IPS DF 4.7 (cell line): ENCODE data around the gene FUT3.
"Not testable (repeated sequence)": the region's sequence is repeated elsewhere in the genome, so short reads cannot be mapped to it uniquely, and the experiment has no call there.

Source experiments
- DNase-seq: peaks from one replicate; pipeline ENCODE4 v3.0.0-alpha.2; 2013; ENCODE audit warnings: low spot score; ENCODE audit errors: extremely low read depth

The FUT3 gene

DNA sequence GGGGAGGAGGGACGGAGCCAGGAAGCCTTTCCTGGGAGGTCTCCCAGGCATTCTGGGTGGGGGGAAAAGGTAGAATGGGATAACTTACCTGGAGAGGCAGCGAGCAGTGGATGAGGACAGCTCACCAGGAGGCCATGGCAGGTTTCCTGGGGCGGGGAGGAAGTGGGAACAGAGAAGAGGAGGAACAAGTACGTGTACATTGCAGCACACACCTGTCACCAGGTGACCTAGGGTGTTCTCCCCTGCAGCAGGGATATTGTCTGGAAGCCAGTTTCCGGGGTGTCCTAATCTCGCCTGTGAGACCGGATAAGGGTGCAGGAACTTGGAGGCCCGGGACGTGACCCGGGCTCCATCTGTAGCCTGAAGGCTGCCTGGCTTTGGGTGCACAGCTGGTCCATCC lies at the start of gene FUT3:
FUT3 (minus strand) TSS at position 148 of the 400 bp plus-strand sequence.
- no peak for DNase-seq

DNA sequence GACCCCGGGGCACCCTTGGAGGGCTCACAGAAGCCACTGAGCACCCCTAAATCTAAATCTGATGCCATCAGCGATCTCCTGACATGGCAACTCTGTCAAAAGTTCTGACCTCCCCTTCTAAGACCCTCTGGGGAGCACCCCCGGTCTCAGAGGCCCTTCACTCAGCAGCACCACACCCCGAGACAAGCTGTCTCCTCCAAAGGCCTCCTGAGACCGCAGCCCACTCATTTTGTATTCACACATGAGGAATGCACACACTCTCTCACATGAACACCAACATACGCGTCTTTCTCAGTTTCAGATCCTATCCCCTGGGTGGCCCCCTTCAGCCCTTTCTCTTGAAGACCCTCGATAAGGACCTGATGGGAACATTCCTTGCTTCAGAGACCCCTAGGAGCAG lies 49.7 kb upstream of the FUT3 start:
- no peak for DNase-seq

GRCh38 chr19:5899728-5900526 lies 48.7 kb upstream of the FUT3 start:
- no peak for DNase-seq

DNA sequence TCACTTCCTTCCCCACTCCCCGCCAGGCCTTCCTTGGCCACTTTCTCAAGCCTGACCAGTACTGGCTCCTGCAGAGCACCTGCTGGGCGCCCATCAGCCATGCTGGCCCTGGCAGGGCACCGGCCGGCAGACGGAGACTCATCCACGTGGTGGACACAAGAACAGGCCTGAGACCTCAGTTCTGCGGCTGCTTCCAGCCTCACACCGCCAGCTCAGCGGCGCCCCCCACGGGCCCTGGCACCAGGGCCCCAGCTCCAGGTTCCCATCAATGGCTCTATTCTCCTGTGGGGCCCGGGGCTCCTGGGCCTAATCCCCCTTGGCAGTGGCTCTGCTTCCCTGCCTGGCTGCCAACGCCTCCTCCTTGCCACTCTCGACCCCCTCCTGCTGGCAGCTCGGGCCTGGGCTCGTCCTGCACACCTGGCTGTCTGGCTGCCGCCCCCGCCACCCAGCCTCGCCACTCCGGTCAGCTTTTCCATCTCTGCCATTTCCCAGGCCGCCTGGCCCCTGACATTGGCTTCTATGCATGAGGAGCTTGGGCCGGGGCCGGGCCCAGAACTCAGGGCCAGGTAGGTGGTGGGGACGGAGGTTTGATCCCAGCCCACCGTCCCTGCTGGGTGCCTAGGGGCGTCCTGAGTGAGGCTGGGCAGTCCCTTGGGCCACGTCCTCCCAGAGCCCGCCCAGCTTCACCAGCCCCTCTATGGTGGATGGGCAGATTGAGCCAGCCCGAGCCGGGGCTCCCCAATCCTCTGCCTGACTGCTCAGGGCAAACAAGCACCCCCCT lies 46.1 kb upstream of the FUT3 start:
- no peak for DNase-seq

- no peak for DNase-seq
These were observed 45.3 kb upstream of the FUT3 start for GRCh38 chr19:5896365-5897076.

- no peak for DNase-seq
These were observed 44.6 kb upstream of the FUT3 start for GRCh38 chr19:5895890-5896289.

DNA sequence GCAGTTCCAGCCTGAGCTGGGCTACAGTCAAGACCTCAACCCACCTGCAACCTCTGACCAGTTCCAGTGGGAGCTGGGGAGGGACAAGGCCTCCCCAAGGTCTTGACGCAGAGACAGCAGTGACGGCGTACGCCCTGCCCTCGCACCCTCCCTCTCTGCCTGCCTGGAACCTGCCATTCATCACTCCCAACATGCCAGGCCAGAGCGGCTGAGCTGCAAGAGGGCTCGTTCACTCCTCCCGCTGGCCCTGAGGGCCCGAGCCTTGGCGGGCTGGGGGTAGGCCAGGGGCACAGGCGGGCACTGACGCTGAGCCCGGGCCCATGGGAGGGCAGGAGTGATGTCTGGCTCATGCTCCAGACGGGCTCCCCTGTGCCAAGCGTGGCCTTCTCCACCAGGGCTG lies 44.2 kb upstream of the FUT3 start:
- DNase-seq, result no peak

- no peak for DNase-seq
These were observed 43.6 kb upstream of the FUT3 start for GRCh38 chr19:5894704-5895349.

- DNase-seq, result no peak
These were observed 42.9 kb upstream of the FUT3 start for GRCh38 chr19:5893907-5894703.

DNA sequence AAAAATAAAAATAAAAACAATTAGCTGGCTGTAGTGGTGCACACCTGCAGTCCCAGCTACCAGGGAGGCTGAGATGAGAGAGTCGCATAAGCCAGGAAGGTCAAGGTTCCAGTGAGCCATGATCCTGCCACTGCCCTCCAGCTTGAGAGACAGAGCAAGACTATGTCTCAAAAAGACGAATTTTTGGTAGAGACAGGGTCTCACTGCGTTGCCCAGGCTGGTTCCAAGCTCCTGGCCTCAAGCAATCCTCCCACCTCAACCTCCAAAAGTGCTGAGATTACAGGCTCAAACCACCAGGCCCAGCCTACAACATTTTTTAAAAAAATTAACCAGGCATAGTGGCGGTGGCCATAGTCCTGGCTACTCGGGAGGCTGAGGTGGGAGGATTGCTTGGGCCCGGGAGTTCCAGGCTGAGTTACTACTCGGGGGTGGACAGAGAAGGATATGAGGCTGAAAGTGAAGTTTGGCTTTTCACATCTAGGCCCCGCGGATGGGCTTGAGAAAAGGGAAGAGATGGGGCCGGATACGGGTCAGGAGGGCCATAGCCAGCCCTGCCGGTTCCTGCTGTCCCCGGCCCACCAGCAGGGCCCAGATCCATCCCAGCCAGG lies 42.2 kb upstream of the FUT3 start:
- DNase-seq, result no peak

- DNase-seq, result no peak
These were observed 41.6 kb upstream of the FUT3 start for GRCh38 chr19:5892772-5893275.

DNA sequence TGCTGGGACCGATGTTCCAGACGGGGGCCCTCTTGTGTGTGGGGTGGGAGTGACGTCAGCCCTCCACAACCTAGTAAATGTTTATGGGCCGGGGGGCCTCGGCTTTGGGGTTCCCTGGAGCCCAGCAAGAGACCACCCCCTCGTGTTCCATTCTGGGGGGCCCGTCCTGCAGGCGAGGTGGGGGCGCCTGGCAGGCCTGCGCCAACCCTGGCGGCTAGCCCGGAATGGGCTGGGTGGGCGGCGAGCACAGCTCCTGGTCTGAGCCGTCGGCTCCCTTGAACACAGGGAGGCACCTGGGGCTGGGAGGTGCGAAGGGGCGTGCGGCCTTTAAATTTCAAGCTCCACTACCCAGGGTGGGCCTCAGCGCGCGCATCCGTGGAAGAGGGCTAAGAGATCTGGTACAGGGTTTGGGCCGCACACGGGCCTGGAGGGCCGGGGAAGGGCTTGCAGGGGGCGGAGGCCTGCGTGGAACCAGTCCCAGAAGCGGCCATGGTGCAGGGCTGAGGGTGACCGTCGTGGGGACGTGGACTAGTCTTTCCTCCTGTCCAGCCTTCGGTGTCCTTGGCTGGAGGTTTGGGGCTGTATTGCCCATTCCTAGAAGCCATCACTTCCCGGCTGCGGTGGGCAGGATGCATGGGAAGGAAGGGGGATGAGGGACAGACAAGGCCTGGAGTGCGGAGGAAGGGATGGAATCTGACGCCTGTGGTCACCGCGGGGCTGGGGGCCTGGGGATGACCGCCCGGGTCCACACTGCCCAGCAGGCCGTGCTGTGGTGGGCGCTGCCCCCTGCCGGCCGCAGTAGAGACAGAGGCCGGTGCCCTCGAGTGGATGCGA lies 40.9 kb upstream of the FUT3 start:
- no peak for DNase-seq

DNA sequence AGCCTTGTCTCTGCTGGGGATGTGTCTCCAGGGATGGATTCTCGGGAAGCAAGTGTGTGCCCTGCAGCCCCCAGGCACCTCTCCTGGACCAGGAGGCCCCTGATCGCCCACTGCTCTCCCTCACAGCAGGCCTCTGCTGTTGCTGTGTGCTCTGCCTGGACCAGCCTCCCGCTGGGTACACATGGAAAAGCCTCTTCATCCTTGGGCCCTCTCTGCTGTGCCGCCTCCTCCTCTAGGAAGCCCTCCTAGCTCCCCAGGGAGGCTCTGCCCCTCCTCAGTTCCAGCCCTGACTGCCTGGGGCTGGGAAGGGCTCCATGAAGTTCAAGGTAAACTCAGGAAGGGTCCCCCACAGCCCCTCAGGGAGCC lies 40.3 kb upstream of the FUT3 start:
- no peak for DNase-seq

GRCh38 chr19:5890099-5890498 lies 38.9 kb upstream of the FUT3 start:
- DNase-seq, result no peak

- DNase-seq, result no peak
These were observed 38.2 kb upstream of the FUT3 start for GRCh38 chr19:5889288-5889971.

DNA sequence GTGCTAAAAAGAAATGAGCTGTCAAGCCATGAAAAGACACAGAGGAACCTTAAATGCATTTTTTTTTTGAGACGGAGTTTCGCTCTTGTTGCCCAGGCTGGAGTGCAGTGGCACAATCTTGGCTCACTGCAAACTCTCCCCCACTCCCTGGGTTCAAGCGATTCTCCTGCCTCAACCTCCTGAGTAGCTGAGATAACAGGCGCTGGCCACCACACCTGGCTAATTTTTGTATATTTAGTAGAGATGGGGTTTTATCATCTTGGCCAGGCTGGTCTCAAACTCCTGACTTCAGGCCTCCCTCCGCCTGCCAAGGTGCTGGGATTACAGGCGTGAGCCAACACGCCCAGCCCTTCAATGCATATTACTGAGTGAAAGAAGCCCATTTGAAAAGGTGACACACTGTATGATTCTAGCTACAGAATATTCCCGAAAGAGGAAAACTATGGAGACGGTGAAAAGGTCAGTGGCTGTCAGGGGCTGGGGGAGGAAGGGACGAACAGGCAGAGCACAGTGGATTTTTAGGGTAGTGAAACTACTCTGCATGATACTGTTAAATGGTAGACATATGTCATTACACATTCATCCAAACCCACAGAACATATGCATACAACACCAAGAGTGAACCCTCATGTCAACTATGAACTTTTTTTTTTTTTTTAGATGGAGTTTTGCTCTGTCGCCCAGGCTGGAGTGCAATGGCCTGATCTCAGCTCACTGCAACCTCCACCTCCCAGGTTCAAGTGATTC lies 33.0 kb upstream of the FUT3 start:
- DNase-seq, result not testable (repeated sequence)

DNA sequence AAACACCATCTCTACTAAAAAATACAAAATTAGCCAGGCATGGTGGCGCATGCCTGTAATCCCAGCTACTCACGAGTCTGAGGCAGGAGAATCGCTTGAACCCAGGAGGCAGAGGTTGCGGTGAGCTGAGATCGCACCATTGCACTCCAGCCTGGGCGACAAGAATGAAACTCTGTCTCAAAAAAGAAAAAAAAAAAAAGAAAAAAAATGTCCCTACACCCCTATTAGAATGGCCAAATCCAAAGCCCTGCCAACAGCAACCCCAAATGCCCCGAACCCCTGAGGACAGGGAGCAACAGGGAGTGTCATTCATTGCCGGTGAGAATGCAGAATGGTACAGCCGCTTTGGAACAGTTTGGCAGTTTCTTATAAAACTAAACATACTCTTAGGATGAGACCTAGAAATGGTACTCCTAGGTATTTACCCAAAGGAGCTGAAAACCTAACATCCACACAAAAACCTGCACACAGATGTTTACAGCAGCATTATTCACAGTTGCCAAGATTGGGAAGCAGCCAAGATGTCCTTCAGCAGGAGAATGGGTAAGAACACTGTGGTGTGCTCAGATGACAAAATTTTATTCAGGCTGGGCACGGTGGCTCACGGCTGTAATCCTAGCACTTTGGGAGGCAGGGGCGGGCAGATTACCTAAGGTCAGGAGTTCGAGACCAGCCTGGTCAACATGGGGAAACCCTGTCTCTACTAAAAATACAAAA lies 32.1 kb upstream of the FUT3 start:
- not testable (repeated sequence) for DNase-seq
